COLO668 (cell line): ENCODE results near the gene UGDH.
"Not testable (repeated sequence)": the region's sequence is repeated elsewhere in the genome, so short reads cannot be mapped to it uniquely, and the experiment has no call there.

Experiments
- DNase-seq: peaks from one replicate; lab custom pipeline; 2025; ENCODE audit not compliant: unreplicated experiment; lab: John Stamatoyannopoulos, UW

UGDH gene

DNA sequence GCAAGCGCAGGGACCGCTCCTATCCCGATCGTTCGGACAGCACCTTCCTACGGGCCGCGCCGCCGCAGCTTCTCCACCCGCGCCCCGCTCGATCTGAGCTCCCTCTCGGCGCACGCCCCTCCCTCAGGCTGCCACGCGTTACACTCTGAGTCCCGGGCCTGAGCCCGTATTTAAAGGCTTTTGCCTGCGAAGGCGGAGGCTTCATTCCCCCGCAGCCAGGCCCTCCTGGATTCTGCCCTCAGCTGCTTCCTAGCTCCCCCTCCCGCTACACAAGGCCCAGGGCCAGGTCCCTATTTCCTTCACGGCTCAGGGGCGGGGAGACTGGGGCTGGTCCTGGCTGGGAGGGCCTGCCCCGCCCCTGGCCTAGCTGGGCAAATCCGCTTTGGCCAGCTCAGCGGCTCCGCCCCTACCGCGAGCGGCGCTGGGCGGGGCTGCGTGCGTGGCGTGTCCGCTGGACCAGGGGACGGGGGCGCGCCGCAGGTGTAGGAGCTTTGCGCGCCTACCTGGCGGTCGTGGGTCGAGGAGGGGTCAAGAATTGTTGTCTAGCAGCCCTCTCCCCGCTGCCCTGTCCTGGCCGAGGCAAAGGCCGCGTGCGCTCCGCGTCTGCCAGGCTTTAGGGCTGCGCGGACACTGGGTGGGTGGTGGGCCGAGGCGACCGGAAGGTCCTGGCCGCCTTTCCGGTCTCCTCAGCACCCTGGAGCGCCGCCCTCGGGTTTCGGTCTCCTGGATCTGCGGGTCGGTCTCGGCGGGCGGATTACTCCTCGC is at the start of gene UGDH:
UGDH (minus strand) TSS at position 144 of the 765 bp plus-strand sequence. CDS start 5,927 bp downstream, outside the sequence.
- peak; percentile 98 for DNase-seq

- no peak for DNase-seq
Measured at GRCh38 chr4:39574946-39575345, 47.7 kb upstream of the UGDH start.

- DNase-seq = no peak
Measured at GRCh38 chr4:39571504-39571903, 44.3 kb upstream of the UGDH start.

- DNase-seq = no peak
Measured at GRCh38 chr4:39571054-39571453, 43.8 kb upstream of the UGDH start.

- DNase-seq = no peak
Measured at GRCh38 chr4:39569209-39569608, 42.0 kb upstream of the UGDH start.

- DNase-seq = no peak
Measured at GRCh38 chr4:39568805-39569204, 41.6 kb upstream of the UGDH start.

DNA sequence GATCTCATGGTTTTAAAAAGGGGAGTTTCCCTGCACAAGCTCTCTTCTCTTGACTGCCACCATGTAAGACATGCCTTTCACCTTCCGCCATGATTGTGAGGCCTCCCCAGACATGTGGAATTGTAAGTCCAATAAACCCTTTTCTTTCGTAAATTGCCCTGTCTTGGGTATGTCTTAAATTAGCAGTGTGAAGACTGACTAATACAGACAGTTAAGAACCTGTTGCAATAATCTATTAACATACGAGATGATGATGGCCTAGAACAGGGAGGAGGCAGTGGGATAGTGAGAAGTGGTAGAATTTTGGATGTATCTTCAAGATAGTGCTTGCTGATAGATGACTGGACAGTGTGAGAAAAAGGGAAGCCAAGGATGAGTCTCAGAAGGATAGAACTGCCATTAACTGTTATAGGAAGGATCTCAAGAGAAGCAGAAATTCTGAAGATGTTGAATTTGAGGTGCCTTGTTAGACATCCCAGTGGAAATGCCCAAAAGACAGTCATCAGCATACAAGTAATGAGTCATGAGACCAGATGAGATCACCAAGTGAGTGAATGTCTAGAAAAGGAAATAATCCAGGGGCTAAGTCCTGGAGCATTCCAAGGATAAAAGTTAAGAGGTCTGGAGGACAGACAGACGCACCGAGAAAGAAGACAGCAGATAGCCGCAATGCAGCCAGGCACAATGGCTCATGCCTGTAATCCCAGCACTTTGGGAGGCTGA is 38.8 kb upstream of the UGDH start:
- DNase-seq = no peak

- DNase-seq = no peak
Measured at GRCh38 chr4:39563346-39563847, 36.2 kb upstream of the UGDH start.

DNA sequence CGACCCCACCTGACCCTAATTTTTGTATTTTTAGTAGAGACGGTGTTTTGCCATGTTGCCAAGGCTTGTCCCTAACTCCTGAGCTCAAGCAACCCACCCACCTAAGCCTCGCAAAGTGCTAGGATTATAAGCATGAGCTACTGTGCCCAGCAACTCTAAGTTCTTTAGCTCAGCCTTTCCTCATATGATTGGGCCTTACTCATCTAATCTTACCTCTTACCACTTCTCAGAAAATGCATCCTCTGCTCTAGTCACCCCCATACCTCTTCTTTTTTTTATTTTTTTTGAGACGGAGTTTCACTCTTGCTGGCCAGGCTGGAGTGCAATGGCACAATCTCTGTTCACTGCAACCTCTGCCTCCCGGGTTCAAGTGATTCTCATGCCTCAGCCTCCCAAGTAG is 35.6 kb upstream of the UGDH start:
- DNase-seq = no peak

- DNase-seq = no peak
Measured at GRCh38 chr4:39559626-39560025, 32.4 kb upstream of the UGDH start.

DNA sequence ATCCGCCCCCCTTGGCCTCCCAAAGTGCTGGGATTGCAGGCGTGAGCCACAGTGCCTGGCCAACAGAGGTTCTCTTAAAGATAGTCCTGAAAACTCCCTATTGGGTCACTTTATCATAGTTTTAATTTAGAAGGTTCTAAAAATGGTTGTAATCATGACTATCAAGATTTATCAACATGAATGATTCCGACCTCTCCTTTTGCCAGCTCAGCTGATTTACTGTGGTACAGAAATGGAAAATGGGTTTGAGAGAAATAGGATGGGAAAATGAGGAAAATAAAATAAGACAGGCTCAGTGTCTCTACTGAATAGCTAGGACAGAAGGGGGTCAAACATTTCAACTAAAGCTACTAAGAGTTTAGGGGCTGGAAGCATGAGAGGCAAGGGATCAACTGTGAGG is 28.2 kb upstream of the UGDH start:
- DNase-seq = no peak

DNA sequence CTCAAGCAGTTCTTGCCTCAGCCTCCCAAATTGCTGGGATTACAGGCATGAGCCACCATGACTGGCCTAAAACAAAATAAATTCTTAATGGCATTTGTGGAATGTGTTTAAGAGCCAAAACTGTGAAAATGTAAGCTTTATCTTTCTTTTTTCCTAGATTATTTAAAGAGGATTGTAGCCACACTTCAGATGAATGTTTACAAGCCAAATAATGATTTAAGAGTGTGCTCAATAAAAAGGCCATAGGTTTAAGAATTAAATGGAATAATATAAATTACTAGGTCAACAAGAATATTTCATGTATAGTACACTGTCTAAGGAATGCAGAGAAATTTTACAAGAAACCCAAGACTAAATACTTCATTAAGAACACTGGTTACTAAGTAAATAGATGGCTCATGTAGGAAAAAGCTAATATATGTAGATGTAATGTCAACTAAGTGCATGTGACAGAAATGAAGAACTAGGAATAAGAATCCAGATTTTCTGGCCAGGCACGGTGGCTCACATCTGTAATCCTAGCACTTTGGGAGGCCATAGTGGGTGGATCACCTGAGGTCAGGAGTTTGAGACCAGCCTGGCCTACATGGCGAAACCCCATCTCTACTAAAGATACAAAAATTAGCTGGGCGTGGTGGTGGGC is 21.3 kb upstream of the UGDH start:
- DNase-seq = no peak

DNA sequence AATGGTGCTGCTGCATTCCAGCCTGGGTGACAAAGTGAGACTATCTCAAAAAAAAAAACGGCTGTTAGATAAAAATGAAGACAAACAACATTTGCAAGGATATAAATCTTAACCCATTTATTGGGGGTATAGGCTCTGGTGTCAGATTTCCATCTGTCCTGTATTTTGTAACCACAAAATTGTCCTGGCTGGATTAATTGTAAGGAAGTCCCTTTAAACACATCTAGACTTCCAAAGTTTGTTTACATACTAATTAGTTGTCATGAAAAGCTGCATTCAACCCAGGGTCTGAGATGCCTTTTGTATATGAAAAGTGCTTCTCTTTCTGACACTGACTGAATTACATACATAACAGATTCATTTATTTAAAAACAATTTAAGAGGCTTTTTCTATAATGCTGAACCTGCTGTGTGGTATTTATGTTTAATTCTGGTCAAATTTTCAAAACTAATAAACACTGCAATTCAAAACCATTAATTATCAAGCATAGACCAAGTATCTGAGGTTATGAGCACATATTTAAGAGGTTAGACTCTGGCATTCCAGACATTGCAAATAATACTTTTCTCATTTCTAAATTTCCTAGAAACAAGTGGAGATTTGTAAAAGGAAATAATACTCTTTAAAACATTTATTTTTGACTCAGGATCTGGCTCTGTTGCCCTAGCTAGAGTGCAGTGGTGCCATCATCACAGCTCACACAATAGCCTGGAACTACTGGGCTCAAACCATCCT is 17.5 kb upstream of the UGDH start:
- DNase-seq = no peak

DNA sequence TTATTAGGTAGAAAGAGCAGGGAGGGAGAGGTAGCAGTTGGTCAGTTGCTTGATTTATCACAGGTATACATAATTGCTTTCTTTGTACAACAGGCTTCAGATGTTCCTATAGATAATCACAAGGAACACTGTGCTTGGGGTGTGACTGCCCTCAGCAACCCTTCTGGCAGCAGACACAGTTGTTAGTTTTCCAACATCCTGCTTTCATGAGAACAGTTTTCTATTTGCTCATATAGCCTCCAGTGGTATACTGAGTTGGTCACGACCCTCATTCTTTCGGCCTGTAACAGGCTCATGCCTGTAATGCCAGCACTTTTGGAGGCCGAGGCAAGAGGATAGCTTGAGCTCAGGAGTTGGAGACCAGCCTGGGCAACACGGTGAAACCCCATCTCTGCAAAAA is 16.8 kb upstream of the UGDH start:
- DNase-seq = not testable (repeated sequence)

GRCh38 chr4:39543034-39543433 is 15.8 kb upstream of the UGDH start:
- DNase-seq = no peak

DNA sequence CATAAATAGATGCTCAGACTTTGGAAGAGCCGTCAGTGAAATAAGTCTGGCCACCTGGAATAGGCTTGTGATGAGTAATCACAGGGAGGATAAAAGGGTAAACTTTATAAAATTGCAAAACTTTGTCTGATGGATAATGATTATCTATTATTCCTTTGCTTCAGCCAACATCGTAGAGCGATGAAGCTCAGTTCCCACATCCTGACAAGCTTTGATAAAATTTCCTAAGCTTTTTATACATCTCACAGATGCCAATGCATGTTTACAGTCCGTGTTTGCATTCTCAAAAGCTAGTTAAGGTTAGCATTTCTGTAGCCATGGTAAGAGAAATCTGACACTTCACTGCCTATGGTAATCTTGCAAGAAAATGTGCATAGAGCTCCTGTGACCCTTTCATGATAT is 15.4 kb upstream of the UGDH start:
- DNase-seq = no peak

DNA sequence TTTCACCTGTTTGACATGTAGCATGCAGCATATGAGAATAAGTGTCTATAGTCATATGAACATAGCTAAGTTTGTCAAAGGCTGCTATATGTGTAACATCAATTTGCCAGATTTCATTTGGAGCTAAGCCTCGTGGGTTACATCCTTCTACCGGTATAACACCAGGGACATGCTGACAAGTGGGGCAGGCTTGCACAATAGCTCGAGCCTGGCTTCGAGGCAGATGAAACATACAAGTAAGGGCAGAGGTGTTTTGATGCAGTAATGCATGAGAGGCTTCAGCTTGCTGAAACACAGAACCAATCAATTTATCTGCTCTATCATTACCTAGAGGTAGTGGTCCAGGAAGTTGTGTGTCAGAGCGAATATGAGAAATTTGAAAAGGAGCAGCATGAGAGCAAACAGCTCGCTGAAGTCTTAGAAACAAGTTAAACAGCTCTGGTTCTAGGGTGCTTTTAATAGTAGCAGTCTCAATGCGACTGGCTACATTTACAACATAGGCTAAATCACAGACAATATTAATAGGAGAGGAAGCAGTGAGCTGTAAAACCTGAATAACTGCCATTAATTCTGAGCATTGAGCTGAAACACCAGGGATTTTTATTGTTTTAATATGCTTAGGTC is 14.9 kb upstream of the UGDH start:
- no peak for DNase-seq

DNA sequence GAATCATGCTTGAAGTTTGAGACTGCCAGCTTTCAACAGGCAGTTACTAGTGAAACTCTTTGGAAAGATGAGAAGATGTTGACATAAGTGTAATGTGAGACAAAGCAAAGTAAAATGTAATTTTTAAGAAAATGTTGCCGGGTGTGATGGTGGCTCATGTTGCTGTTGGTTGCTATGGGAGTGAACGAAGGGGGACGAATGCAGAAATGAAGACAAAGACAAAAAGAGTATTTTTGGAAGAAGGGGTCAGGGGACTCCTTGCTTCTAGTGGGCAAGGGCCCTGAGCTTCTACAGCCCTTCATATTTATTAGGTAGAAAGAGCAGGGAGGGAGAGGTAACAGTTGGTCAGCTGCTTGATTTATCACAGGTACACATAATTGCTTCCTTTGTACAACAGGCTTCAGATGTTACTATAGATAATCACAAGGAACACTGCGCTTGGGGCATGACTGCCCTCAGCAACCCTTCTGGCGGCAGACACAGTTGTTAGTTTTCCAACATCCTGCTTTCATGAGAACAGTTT is 11.9 kb upstream of the UGDH start:
- DNase-seq = peak; percentile 19

DNA sequence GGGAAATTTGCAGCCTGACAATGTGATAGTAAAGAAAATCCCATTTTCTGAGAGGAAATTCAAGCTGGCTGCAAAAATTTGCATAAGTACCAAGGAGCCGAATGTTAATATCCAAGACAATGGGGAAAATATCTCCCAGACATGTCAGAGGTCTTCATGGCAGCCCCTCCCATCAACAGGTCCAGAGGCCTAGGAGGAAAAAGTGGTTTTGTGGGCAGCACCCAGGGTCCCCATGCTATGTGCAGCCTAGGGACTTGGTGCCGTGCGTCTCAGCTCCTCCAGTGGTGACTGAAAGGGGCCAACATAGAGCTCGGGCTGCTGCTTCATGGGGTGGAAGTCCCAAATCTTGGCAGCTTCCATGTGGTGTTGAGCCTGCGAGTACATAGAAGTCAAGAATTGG is 6.3 kb upstream of the UGDH start:
- no peak for DNase-seq

GRCh38 chr4:39532237-39532636 is 5.0 kb upstream of the UGDH start:
- DNase-seq = not testable (repeated sequence)
